H1 (cell line): ENCODE measurements around the gene NIPAL3.

Experiments used
- BCL11A ChIP-seq, 2 experiments: IDR thresholded peaks; one replicate each; pipeline ENCODE4 v1.6.1; 2011; ENCODE audit warnings: low read depth in 2 of 2, low read length in 2 of 2, mild to moderate bottlenecking in 2 of 2
- EP300 ChIP-seq, 2 experiments: IDR thresholded peaks; 1 replicate in 1 of 2; 2 replicates in 1 of 2; pipeline ENCODE4 v1.6.1; 2011 to 2012; ENCODE audit warnings: low read depth in 2 of 2, low read length in 2 of 2, mild to moderate bottlenecking in 2 of 2, borderline replicate concordance in 1 of 2, inconsistent platforms in 1 of 2, moderate library complexity in 1 of 2
- MAX ChIP-seq: IDR thresholded peaks from 2 replicates; pipeline ENCODE4 v1.6.1; 2012; ENCODE audit warnings: inconsistent platforms
- POLR2A ChIP-seq, 2 experiments: IDR thresholded peaks; 1 replicate in 1 of 2; 2 replicates in 1 of 2; pipeline ENCODE4 v1.6.1; 2011; ENCODE audit warnings: low read depth in 2 of 2, low read length in 2 of 2, mild to moderate bottlenecking in 2 of 2; ENCODE audit errors: control extremely low read depth in 1 of 2

DNA sequence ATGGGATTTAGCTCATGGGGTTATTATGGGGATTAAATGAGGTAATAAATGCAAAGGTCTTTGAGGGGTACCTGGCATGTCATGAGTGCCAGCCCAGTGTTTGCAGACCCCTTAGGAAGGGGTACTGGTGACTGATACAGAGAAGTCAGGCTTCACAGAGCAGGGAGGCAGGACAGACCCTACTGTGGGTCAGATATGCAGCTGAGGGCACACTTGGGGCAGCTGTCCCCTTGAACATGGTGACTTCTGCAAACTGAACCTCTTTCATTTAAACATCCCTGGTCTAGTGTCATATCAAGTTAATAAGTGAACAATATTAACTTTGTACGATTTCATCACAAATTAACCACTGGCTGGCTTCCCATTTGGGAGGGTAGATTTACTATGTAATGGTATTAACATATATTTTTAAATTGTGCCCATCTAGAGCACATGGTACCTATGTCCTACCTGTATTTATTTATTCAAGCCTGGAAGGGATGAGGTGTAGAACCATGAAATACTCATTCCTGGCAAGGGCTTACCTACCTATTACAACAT is 27.9 kb upstream of the NIPAL3 start:
- TF ChIP-seq BCL11A (IDR thresholded peaks at IDR 0.05; ENCODE audit: low read depth in 2 of 2, low read length in 2 of 2) = no peak
- TF ChIP-seq EP300 (IDR thresholded peaks at IDR 0.05; ENCODE audit: borderline replicate concordance in 1 of 2, low read depth in 2 of 2, low read length in 2 of 2) = no peak
- TF ChIP-seq POLR2A (IDR thresholded peaks at IDR 0.05; ENCODE audit: control extremely low read depth in 1 of 2, low read depth in 2 of 2, low read length in 2 of 2) = no peak
- no peak for TF ChIP-seq MAX
